ENCODE measurements around the gene RAMP3. TPM values are rescaled to one million over a fixed set of nuclear protein-coding genes. Genes with fewer than 3 reads are reported as not detected.

The RAMP3 gene
- polyA plus RNA-seq, 1 donor (not counting 4 experiments of a cell fraction or from before 2014, with no cell fraction given), result not detected

GRCh38 chr7:45162311-45162845, 4.8 kb downstream of the RAMP3 start:
- no peak overlapping the region for H3K4me3 ChIP-seq (ENCODE audit: control insufficient read depth in 2 of 3, extremely low read depth in 1 of 3, insufficient read depth in 2 of 3, low read depth in 1 of 3, low read length in 3 of 3)
- H3K27ac ChIP-seq (ENCODE audit: control insufficient read depth, insufficient read depth, low read length), result no peak overlapping the region
- no peaks in the 10 kb centered on the region for H3K79me2 ChIP-seq (ENCODE audit: control insufficient read depth, insufficient read depth, low read length)
- H3K4me1 ChIP-seq (ENCODE audit: control insufficient read depth, extremely low read depth, insufficient read depth, low read length), result no peaks in the 10 kb centered on the region
- peaks cover 23% of the 10 kb centered on the region for H3K27me3 ChIP-seq (ENCODE audit: control insufficient read depth, extremely low read depth, insufficient read depth, low read length)
- no peak overlapping the region for H3K9ac ChIP-seq (ENCODE audit: control insufficient read depth, extremely low read depth, insufficient read depth, low read length)
- H4K20me1 ChIP-seq (ENCODE audit: control insufficient read depth, extremely low read depth, insufficient read depth, low read length), result no peaks in the 10 kb centered on the region
- no peaks in the 10 kb centered on the region for H3K9me3 ChIP-seq (ENCODE audit: control insufficient read depth, low read depth, low read length)
- no peaks in the 10 kb centered on the region for H3K9me1 ChIP-seq (ENCODE audit: control insufficient read depth, extremely low read depth, insufficient read depth, low read length)
- no peaks in the 10 kb centered on the region for H3K36me3 ChIP-seq (ENCODE audit: control insufficient read depth in 2 of 2, extremely low read depth in 1 of 2, insufficient read depth in 2 of 2, low read length in 2 of 2)
- no peak overlapping the region for H2AFZ ChIP-seq (ENCODE audit: control insufficient read depth, low read length)
- no peak overlapping the region for H3K4me2 ChIP-seq (ENCODE audit: control insufficient read depth, extremely low read depth, insufficient read depth, low read depth, low read length)
- DNase-seq (ENCODE audit: low read depth, low spot score), result no peak
- TF ChIP-seq EZH2 (IDR thresholded peaks at IDR 0.05; ENCODE audit: low read length) (no peak), CTCF (optimal IDR thresholded peaks at IDR 0.05 in 1 of 3, IDR thresholded peaks at IDR 0.05 in 1 of 3, conservative IDR thresholded peaks at IDR 0.05 in 1 of 3; ENCODE audit: extremely low read depth in 1 of 3, insufficient read depth in 2 of 3, low read length in 3 of 3) (no peak)
- dilution Hi-C loops (cut with MboI; ENCODE audit: extremely low pct_ligation_motif_present, low sequenced_read_pairs), result no loop called here
- FAIRE-seq, result no peak

- no peaks in the 10 kb centered on the region for H3K9me3 ChIP-seq (ENCODE audit: control insufficient read depth, low read depth, low read length)
- H3K27me3 ChIP-seq (ENCODE audit: control insufficient read depth, extremely low read depth, insufficient read depth, low read length), result peaks cover 18% of the 10 kb centered on the region
- no peak overlapping the region for H2AFZ ChIP-seq (ENCODE audit: control insufficient read depth, low read length)
- H3K4me2 ChIP-seq (ENCODE audit: control insufficient read depth, extremely low read depth, insufficient read depth, low read depth, low read length), result no peak overlapping the region
- no peaks in the 10 kb centered on the region for H3K9me1 ChIP-seq (ENCODE audit: control insufficient read depth, extremely low read depth, insufficient read depth, low read length)
- no peak overlapping the region for H3K9ac ChIP-seq (ENCODE audit: control insufficient read depth, extremely low read depth, insufficient read depth, low read length)
- H4K20me1 ChIP-seq (ENCODE audit: control insufficient read depth, extremely low read depth, insufficient read depth, low read length), result no peaks in the 10 kb centered on the region
- FAIRE-seq (no peak), DNase-seq (ENCODE audit: low read depth, low spot score) (no peak)
- TF ChIP-seq EZH2 (IDR thresholded peaks at IDR 0.05; ENCODE audit: low read length) (no peak), CTCF (optimal IDR thresholded peaks at IDR 0.05 in 1 of 3, IDR thresholded peaks at IDR 0.05 in 1 of 3, conservative IDR thresholded peaks at IDR 0.05 in 1 of 3; ENCODE audit: extremely low read depth in 1 of 3, insufficient read depth in 2 of 3, low read length in 3 of 3) (no peak)
- H3K36me3 ChIP-seq (ENCODE audit: control insufficient read depth in 2 of 2, extremely low read depth in 1 of 2, insufficient read depth in 2 of 2, low read length in 2 of 2), result no peaks in the 10 kb centered on the region
- no peak overlapping the region for H3K27ac ChIP-seq (ENCODE audit: control insufficient read depth, insufficient read depth, low read length)
- dilution Hi-C loops (cut with MboI; ENCODE audit: extremely low pct_ligation_motif_present, low sequenced_read_pairs), result no loop called here
- H3K4me1 ChIP-seq (ENCODE audit: control insufficient read depth, extremely low read depth, insufficient read depth, low read length), result no peaks in the 10 kb centered on the region
- H3K79me2 ChIP-seq (ENCODE audit: control insufficient read depth, insufficient read depth, low read length), result no peaks in the 10 kb centered on the region
- H3K4me3 ChIP-seq (ENCODE audit: control insufficient read depth in 2 of 3, extremely low read depth in 1 of 3, insufficient read depth in 2 of 3, low read depth in 1 of 3, low read length in 3 of 3), result no peak overlapping the region
These were observed 5.5 kb downstream of the RAMP3 start for GRCh38 chr7:45162943-45163691.

Data from keratinocyte (primary cell).